HUES64 (cell line): ENCODE measurements around the gene PRB3.

ENCODE experiments used
- H3K27ac ChIP-seq: 2 replicates; pipeline ENCODE4 v1.7.0; 2013; ENCODE audit warnings: low read depth, low read length, inconsistent platforms
- H3K27me3 ChIP-seq: 2 replicates; pipeline ENCODE4 v1.6.1; 2013; ENCODE audit warnings: mild to moderate bottlenecking, low read length; ENCODE audit not compliant: insufficient read depth
- H3K36me3 ChIP-seq: 2 replicates; pipeline ENCODE4 v1.6.1; 2013; ENCODE audit warnings: mild to moderate bottlenecking, low read length; ENCODE audit not compliant: insufficient read depth
- H3K4me1 ChIP-seq: 2 replicates; pipeline ENCODE4 v1.6.1; 2013; ENCODE audit warnings: mild to moderate bottlenecking, low read length, moderate library complexity; ENCODE audit not compliant: insufficient read depth
- H3K4me3 ChIP-seq: 2 replicates; pipeline ENCODE4 v1.5.1; 2013; ENCODE audit warnings: mild to moderate bottlenecking, low read length, moderate library complexity
- H3K9ac ChIP-seq: 2 replicates; pipeline ENCODE4 v1.6.1; 2013; ENCODE audit warnings: mild to moderate bottlenecking, low read depth, low read length
- H3K9me3 ChIP-seq: 2 replicates; pipeline ENCODE4 v1.6.1; 2013; ENCODE audit warnings: low read depth, low read length; ENCODE audit not compliant: insufficient read depth
- WGBS: fragments of 150-250, 120-280 bp; methylation state at CpG from one replicate; pipeline ENCODE4 v1.1.7; 2013; ENCODE audit warnings: missing lambda C conversion rate; 5-methylcytosine and 5-hydroxymethylcytosine counted together

PRB3 gene

GRCh38 chr12:11227373-11227772 lies 42.1 kb downstream of the PRB3 start:
- Histone ChIP-seq H3K9ac (no peak overlapping the region), H3K36me3 (no peaks in the 10 kb centered on the region), H3K27me3 (no peaks in the 10 kb centered on the region), H3K4me1 (no peaks in the 10 kb centered on the region), H3K9me3 (no peaks in the 10 kb centered on the region), H3K27ac (no peak overlapping the region), H3K4me3 (no peak overlapping the region)
- 95% methylated on average over 4 of the region's 4 CpGs for WGBS
